Upper lobe of left lung (tissue), 6 donors: ENCODE results near the gene TEX264. TPM values are rescaled to one million over a fixed set of nuclear protein-coding genes. Genes with fewer than 3 reads are reported as not detected.

Experiments
- ATAC-seq, 2 donors: fragments of 200-7000 bp; cut with Tn5 transposase; one replicate each; pipeline ENCODE4 v1.9.1; 2022; ENCODE audit warnings: mild to moderate bottlenecking in 2 of 2, moderate library complexity in 2 of 2; ENCODE audit not compliant: low FRiP score in 2 of 2
- DNase-seq, 2 donors: peaks; one replicate each; pipeline ENCODE4 v3.0.0-alpha.2; 2019 to 2020
- H3K27ac ChIP-seq, 4 donors: fragments of 200-600 bp; sonication (generic); one replicate each; pipeline ENCODE4 v1.5.1; 2016 to 2019
- H3K27me3 ChIP-seq, 4 donors: fragments of 200-600 bp; sonication (generic); one replicate each; pipeline ENCODE4 v1.5.1; 2017 to 2019
- H3K36me3 ChIP-seq, 4 donors: fragments of 200-600 bp; sonication (generic); one replicate each; pipeline ENCODE4 v1.5.1; 2016 to 2019
- H3K4me1 ChIP-seq, 4 donors: fragments of 200-600 bp; sonication (generic); one replicate each; pipeline ENCODE4 v1.5.1; 2018 to 2019
- H3K4me3 ChIP-seq, 4 donors: fragments of 200-600 bp; sonication (generic); one replicate each; pipeline ENCODE4 v1.5.1; 2017 to 2019; ENCODE audit warnings: mild to moderate bottlenecking in 2 of 4, moderate library complexity in 1 of 4
- H3K9me3 ChIP-seq, 4 donors: fragments of 200-600 bp; sonication (generic); one replicate each; pipeline ENCODE4 v1.5.1; 2018 to 2019
- CTCF ChIP-seq, 6 experiments: fragments of 450-650 bp in 4 of 6; fragments of 200-600 bp in 2 of 6; sonication (generic) in 2 of 6; IDR thresholded peaks; one replicate each; pipeline ENCODE4 v1.5.1; 2016 to 2019; ENCODE audit warnings: antibody characterized with exemption in 6 of 6
- EP300 ChIP-seq, 4 donors: sonication (generic); formaldehyde crosslinking; IDR thresholded peaks; one replicate each; pipeline ENCODE4 v1.5.1; 2017; ENCODE audit warnings: antibody characterized with exemption in 4 of 4, control low read depth in 2 of 4
- POLR2A ChIP-seq, 4 donors: fragments of 450-650 bp; IDR thresholded peaks; one replicate each; pipeline ENCODE4 v1.5.1; 2016 to 2017; ENCODE audit warnings: antibody characterized with exemption in 4 of 4, mild to moderate bottlenecking in 2 of 4
- POLR2AphosphoS5 ChIP-seq, 2 donors: sonication (generic); formaldehyde crosslinking; IDR thresholded peaks; one replicate each; pipeline ENCODE4 v1.5.1; 2017; ENCODE audit warnings: antibody characterized with exemption in 2 of 2
- WGBS, 2 donors: methylation state at CpG; one replicate each; pipeline ENCODE4 v1.1.5; 2017 to 2018; 5-methylcytosine and 5-hydroxymethylcytosine counted together
- total RNA-seq, 6 donors: library from RNA; depleted of rRNA in 4 of 6; stranded (reverse); fragments of >200 nt in 4 of 6; gene quantifications; one replicate each; pipeline versions ENCODE4 v1.1.0 to v1.2.1, GENCODE V29; 2016 to 2021
- donor health status: DM: no; HTN: no; CAD: no; lungs with moderate emphysema.
- donor health status: DM: no; HTN: yes; CAD: no; lungs with severe emphysema.

Gene TEX264
- total RNA-seq, 6 donors from 2014 or later = 40.4 to 86.5 (median 55.5) TPM

- Histone ChIP-seq H3K27ac (no peak overlapping the region), H3K36me3 (no peaks in the 10 kb centered on the region), H3K9me3 (no peaks in the 10 kb centered on the region), H3K27me3 (no peaks in the 10 kb centered on the region), H3K4me1 (no peaks in the 10 kb centered on the region), H3K4me3 (no peak overlapping the region)
- no peak for TF ChIP-seq EP300 (IDR thresholded peaks at IDR 0.05)
- TF ChIP-seq POLR2A (IDR thresholded peaks at IDR 0.05) = no peak
- no peak for TF ChIP-seq CTCF (IDR thresholded peaks at IDR 0.05)
- no peak for TF ChIP-seq POLR2AphosphoS5 (IDR thresholded peaks at IDR 0.05)
- ATAC-seq = no peak
- no peak for DNase-seq
- 84 to 88% methylated on average over 12 of the region's 12 CpGs for WGBS, 2 donors
Observed at GRCh38 chr3:51720292-51721061, 49.4 kb downstream of the TEX264 start.

- no peak for ATAC-seq
- 66 to 71% methylated on average over 8 of the region's 8 CpGs for WGBS, 2 donors
- no peak for DNase-seq
Observed at GRCh38 chr3:51721062-51721745, 50.2 kb downstream of the TEX264 start.

GRCh38 chr3:51722362-51722761, 51.3 kb downstream of the TEX264 start:
- H3K9me3 ChIP-seq = no peaks in the 10 kb centered on the region
- DNase-seq = no peak
- no peaks in the 10 kb centered on the region for H3K27me3 ChIP-seq
- no peak overlapping the region for H3K27ac ChIP-seq
- no peak overlapping the region for H3K4me3 ChIP-seq
- no peaks in the 10 kb centered on the region for H3K4me1 ChIP-seq
- no peaks in the 10 kb centered on the region for H3K36me3 ChIP-seq
- 61 to 66% methylated on average over 4 of the region's 4 CpGs for WGBS, 2 donors
- ATAC-seq = no peak
- no peak for TF ChIP-seq EP300 (IDR thresholded peaks at IDR 0.05)
- TF ChIP-seq POLR2AphosphoS5 (IDR thresholded peaks at IDR 0.05) = no peak
- no peak for TF ChIP-seq CTCF (IDR thresholded peaks at IDR 0.05)
- TF ChIP-seq POLR2A (IDR thresholded peaks at IDR 0.05) = no peak

More at GRCh38 chr3:51721062-51721745, 50.2 kb downstream of the TEX264 start:
- Histone ChIP-seq H3K27me3 (no peaks in the 10 kb centered on the region), H3K4me1 (no peaks in the 10 kb centered on the region), H3K9me3 (no peaks in the 10 kb centered on the region), H3K4me3 (no peak overlapping the region), H3K36me3 (no peaks in the 10 kb centered on the region), H3K27ac (no peak overlapping the region)
- TF ChIP-seq POLR2A (IDR thresholded peaks at IDR 0.05) (no peak), CTCF (IDR thresholded peaks at IDR 0.05) (no peak), POLR2AphosphoS5 (IDR thresholded peaks at IDR 0.05) (no peak), EP300 (IDR thresholded peaks at IDR 0.05) (no peak)

- Histone ChIP-seq H3K27ac (no peak overlapping the region), H3K36me3 (no peaks in the 10 kb centered on the region), H3K4me3 (no peak overlapping the region), H3K4me1 (no peaks in the 10 kb centered on the region), H3K9me3 (no peaks in the 10 kb centered on the region), H3K27me3 (no peaks in the 10 kb centered on the region)
- DNase-seq (no peak), ATAC-seq (no peak)
- no peak for TF ChIP-seq POLR2A (IDR thresholded peaks at IDR 0.05)
- TF ChIP-seq POLR2AphosphoS5 (IDR thresholded peaks at IDR 0.05) = no peak
- no peak for TF ChIP-seq CTCF (IDR thresholded peaks at IDR 0.05)
- TF ChIP-seq EP300 (IDR thresholded peaks at IDR 0.05) = no peak
Observed at GRCh38 chr3:51727500-51727899, 56.4 kb downstream of the TEX264 start.
